Aorta (tissue), 5 donors: ENCODE data around the gene AGPAT3. TPM values are rescaled to one million over a fixed set of nuclear protein-coding genes. Genes with fewer than 3 reads are reported as not detected.

Source experiments
- ATAC-seq: fragments of 200-7000 bp; cut with Tn5 transposase; one replicate; pipeline ENCODE4 v1.9.1; 2022; ENCODE audit warnings: moderate library complexity; ENCODE audit not compliant: low FRiP score
- DNase-seq, 2 donors: peaks; one replicate each; pipeline ENCODE4 v3.0.0-alpha.2; 2020
- H3K27ac ChIP-seq, 2 donors: one replicate each; pipeline ENCODE4 v1.5.1; 2013; ENCODE audit warnings: low read length in 2 of 2, mild to moderate bottlenecking in 2 of 2, moderate library complexity in 2 of 2, control low read depth in 1 of 2, inconsistent platforms in 1 of 2, low read depth in 1 of 2
- H3K27me3 ChIP-seq, 2 donors: one replicate each; pipeline ENCODE4 v1.6.1; 2013; ENCODE audit warnings: control low read depth in 1 of 2, low read length in 1 of 2, mild to moderate bottlenecking in 1 of 2, moderate library complexity in 1 of 2; ENCODE audit not compliant: insufficient read depth in 2 of 2, control insufficient read depth in 1 of 2
- H3K36me3 ChIP-seq, 2 donors: one replicate each; pipeline ENCODE4 v1.6.1; 2013; ENCODE audit warnings: control low read depth in 1 of 2, low read length in 1 of 2, mild to moderate bottlenecking in 1 of 2; ENCODE audit not compliant: insufficient read depth in 2 of 2, control insufficient read depth in 1 of 2
- H3K4me1 ChIP-seq, 2 donors: one replicate each; pipeline ENCODE4 v1.6.1; 2013; ENCODE audit warnings: low read length in 2 of 2, control low read depth in 1 of 2, mild to moderate bottlenecking in 1 of 2, moderate library complexity in 1 of 2; ENCODE audit not compliant: insufficient read depth in 2 of 2, control insufficient read depth in 1 of 2
- H3K4me3 ChIP-seq, 2 donors: one replicate each; pipeline ENCODE4 v1.5.1; 2013; ENCODE audit warnings: low read length in 2 of 2, control low read depth in 1 of 2, mild to moderate bottlenecking in 1 of 2
- H3K9me3 ChIP-seq: one replicate; pipeline ENCODE4 v1.6.1; 2013; ENCODE audit warnings: mild to moderate bottlenecking, low read length; ENCODE audit not compliant: control insufficient read depth
- WGBS, 2 donors: extraction: QIAGEN DNeasy Blood & Tissue Kit; methylation state at CpG; one replicate each; pipeline ENCODE4 v1.1.7; 2013; 5-methylcytosine and 5-hydroxymethylcytosine counted together
- intact Hi-C, 2 donors: fragments of 100-400 bp; cut with DNase I; formaldehyde crosslinking; loops; one replicate each; pipeline versions ENCODE4 v1.14.2 to v1.15.0; 2022
- polyA plus RNA-seq, 2 donors: library from polyadenylated mRNA; stranded (reverse); fragments of 200-250 nt; gene quantifications; one replicate each; pipeline ENCODE4 v1.2.3, GENCODE V29; 2013
- total RNA-seq, 2 donors: library from RNA; stranded (reverse); fragmentation: NEBNext Ultra II Directional; extraction: Animal tissue kit (Norgen Biotek cat#: 25700); gene quantifications; one replicate each; pipeline ENCODE4 v1.2.1, GENCODE V29; 2021
- donor health status: healthy with polysubstance abuse.
- donor health status: Bipolar disorder and iron deficiency.
- donor health status: DM: no; HTN: no; CAD: no.
- donor health status: DM: no; HTN: no; CAD: no.
- donor health status: DM: yes; HTN: yes; CAD: no.

Gene AGPAT3
- total and polyA plus RNA-seq, 4 donors = 8.3 to 45.5 (median 23.7) TPM

- Histone ChIP-seq H3K4me3 (no peak overlapping the region), H3K27ac (no peak overlapping the region), H3K4me1 (no peaks in the 10 kb centered on the region), H3K9me3 (peaks cover 3% of the 10 kb centered on the region), H3K27me3 (no peaks in the 10 kb centered on the region), H3K36me3 (no peaks in the 10 kb centered on the region)
- WGBS, 2 donors = 89 to 91% methylated on average over 27 of the region's 27 CpGs
- ATAC-seq (no peak), DNase-seq (peak in 1 of 2 donors; percentile 70)
- intact Hi-C loops = no loop called here
Measured at GRCh38 chr21:43951911-43952703, 87.1 kb downstream of the AGPAT3 start.

GRCh38 chr21:43953021-43953420 is 88.0 kb downstream of the AGPAT3 start:
- intact Hi-C loops = no loop called here
- ATAC-seq = no peak

GRCh38 chr21:43954042-43954441 is 89.0 kb downstream of the AGPAT3 start:
- H3K9me3 ChIP-seq = peaks cover 3% of the 10 kb centered on the region
- 86 to 90% methylated on average over 11 of the region's 11 CpGs for WGBS, 2 donors
- no peak overlapping the region for H3K4me3 ChIP-seq
- H3K27me3 ChIP-seq = no peaks in the 10 kb centered on the region
- no peak overlapping the region for H3K27ac ChIP-seq
- DNase-seq (no peak), ATAC-seq (no peak)
- H3K36me3 ChIP-seq = no peaks in the 10 kb centered on the region
- no peaks in the 10 kb centered on the region for H3K4me1 ChIP-seq
- intact Hi-C loops = no loop called here

More at GRCh38 chr21:43953021-43953420, 88.0 kb downstream of the AGPAT3 start:
- Histone ChIP-seq H3K36me3 (no peaks in the 10 kb centered on the region), H3K4me1 (no peaks in the 10 kb centered on the region), H3K4me3 (no peak overlapping the region), H3K9me3 (peaks cover 3% of the 10 kb centered on the region), H3K27ac (no peak overlapping the region), H3K27me3 (no peaks in the 10 kb centered on the region)
- WGBS, 2 donors = 87 to 88% methylated on average over 17 of the region's 17 CpGs
- DNase-seq = no peak

GRCh38 chr21:43954896-43955295 is 89.9 kb downstream of the AGPAT3 start:
- ATAC-seq (no peak), DNase-seq (no peak)
- Histone ChIP-seq H3K4me3 (no peak overlapping the region), H3K27me3 (no peaks in the 10 kb centered on the region), H3K27ac (no peak overlapping the region), H3K36me3 (no peaks in the 10 kb centered on the region), H3K4me1 (no peaks in the 10 kb centered on the region), H3K9me3 (no peaks in the 10 kb centered on the region)
- intact Hi-C loops = no loop called here
- WGBS, 2 donors = 94 to 95% methylated on average over 19 of the region's 19 CpGs

- no peak for DNase-seq
- intact Hi-C loops = no loop called here
- ATAC-seq = no peak
- H3K4me3 ChIP-seq = no peak overlapping the region
- no peaks in the 10 kb centered on the region for H3K27me3 ChIP-seq
- no peak overlapping the region for H3K27ac ChIP-seq
- H3K36me3 ChIP-seq = peaks cover 0 to 4% of the 10 kb centered on the region in 2 donors
- H3K9me3 ChIP-seq = no peaks in the 10 kb centered on the region
- no peaks in the 10 kb centered on the region for H3K4me1 ChIP-seq
- 84 to 87% methylated on average over 11 of the region's 11 CpGs for WGBS, 2 donors
Measured at GRCh38 chr21:43956019-43956669, 91.1 kb downstream of the AGPAT3 start.

GRCh38 chr21:43956670-43957035 is 91.6 kb downstream of the AGPAT3 start:
- no peaks in the 10 kb centered on the region for H3K4me1 ChIP-seq
- no peak overlapping the region for H3K4me3 ChIP-seq
- WGBS, 2 donors = 78 to 82% methylated on average over 6 of the region's 6 CpGs
- no peaks in the 10 kb centered on the region for H3K9me3 ChIP-seq
- no peak overlapping the region for H3K27ac ChIP-seq
- ATAC-seq = no peak
- intact Hi-C loops = no loop called here
- H3K36me3 ChIP-seq = peaks cover 0 to 4% of the 10 kb centered on the region in 2 donors
- no peaks in the 10 kb centered on the region for H3K27me3 ChIP-seq
- no peak for DNase-seq

- Histone ChIP-seq H3K27ac (no peak overlapping the region), H3K4me3 (no peak overlapping the region), H3K36me3 (peaks cover 0 to 4% of the 10 kb centered on the region in 2 donors), H3K4me1 (no peaks in the 10 kb centered on the region), H3K9me3 (no peaks in the 10 kb centered on the region), H3K27me3 (no peaks in the 10 kb centered on the region)
- DNase-seq (no peak), ATAC-seq (no peak)
- intact Hi-C loops = no loop called here
- 61 to 69% methylated on average over 17 of the region's 17 CpGs for WGBS, 2 donors
Measured at GRCh38 chr21:43957128-43957571, 92.1 kb downstream of the AGPAT3 start.

- Histone ChIP-seq H3K36me3 (peaks cover 0 to 4% of the 10 kb centered on the region in 2 donors), H3K4me3 (no peak overlapping the region), H3K27ac (no peak overlapping the region), H3K27me3 (no peaks in the 10 kb centered on the region), H3K9me3 (no peaks in the 10 kb centered on the region), H3K4me1 (no peaks in the 10 kb centered on the region)
- intact Hi-C loops = no loop called here
- DNase-seq (no peak), ATAC-seq (no peak)
- WGBS, 2 donors = 65 to 67% methylated on average over 20 to 22 of the region's 22 CpGs
Measured at GRCh38 chr21:43957611-43958362, 92.8 kb downstream of the AGPAT3 start.
